DOHH2 (cell line): ENCODE measurements around the gene UVRAG.

ENCODE experiments used
- EZH2phosphoT487 ChIP-seq: fragments of 200-600 bp; sonication (generic); IDR thresholded peaks from 2 replicates; pipeline ENCODE4 v1.6.1; 2017; ENCODE audit warnings: borderline replicate concordance, mild to moderate bottlenecking, antibody characterized with exemption, low read length, moderate library complexity, mixed read lengths
- TF ChIP-seq, protein P1 (sequence below): fragments of 200-600 bp; sonication (generic); IDR thresholded peaks from one replicate; pipeline ENCODE4 v1.5.1; 2014; ENCODE audit warnings: antibody characterized with exemption, mild to moderate bottlenecking, low read depth, low read length; ENCODE audit not compliant: poor library complexity, severe bottlenecking

DNA sequence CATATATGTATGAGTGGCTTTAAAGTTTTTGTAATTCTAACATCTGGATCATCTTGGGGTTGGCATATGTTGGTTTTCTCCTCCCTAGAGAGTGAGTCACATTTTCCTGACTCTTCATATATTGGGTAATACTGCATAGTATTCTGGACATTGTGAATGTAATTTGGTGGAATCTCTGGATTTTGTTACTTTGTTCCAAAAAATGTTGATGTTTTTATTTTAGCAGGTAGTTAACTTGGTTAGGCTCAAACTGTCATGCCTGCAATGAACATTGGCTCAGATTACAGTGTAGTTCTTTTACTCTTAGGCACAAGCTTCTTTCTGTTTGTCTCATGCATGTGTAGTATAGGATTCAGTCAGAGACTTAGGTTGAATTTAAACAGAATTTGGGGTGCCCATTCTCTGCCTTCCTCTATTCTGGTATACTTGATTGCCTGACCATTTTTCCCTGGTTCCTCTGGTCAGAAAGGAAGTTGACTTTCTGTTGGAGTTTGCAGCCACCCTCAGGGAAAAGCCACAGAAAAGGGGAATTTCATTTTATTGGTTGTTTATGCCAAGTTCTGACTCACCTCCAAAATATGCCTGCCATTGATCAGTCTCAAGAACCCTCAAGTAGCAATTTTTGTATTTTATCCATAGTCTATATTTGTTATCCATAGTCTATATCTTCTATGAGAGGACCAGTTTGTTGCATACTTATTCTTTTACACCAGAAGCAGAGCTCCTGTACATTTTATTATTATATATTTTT is 151.7 kb downstream of the UVRAG start:
- TF ChIP-seq, protein P1, sequence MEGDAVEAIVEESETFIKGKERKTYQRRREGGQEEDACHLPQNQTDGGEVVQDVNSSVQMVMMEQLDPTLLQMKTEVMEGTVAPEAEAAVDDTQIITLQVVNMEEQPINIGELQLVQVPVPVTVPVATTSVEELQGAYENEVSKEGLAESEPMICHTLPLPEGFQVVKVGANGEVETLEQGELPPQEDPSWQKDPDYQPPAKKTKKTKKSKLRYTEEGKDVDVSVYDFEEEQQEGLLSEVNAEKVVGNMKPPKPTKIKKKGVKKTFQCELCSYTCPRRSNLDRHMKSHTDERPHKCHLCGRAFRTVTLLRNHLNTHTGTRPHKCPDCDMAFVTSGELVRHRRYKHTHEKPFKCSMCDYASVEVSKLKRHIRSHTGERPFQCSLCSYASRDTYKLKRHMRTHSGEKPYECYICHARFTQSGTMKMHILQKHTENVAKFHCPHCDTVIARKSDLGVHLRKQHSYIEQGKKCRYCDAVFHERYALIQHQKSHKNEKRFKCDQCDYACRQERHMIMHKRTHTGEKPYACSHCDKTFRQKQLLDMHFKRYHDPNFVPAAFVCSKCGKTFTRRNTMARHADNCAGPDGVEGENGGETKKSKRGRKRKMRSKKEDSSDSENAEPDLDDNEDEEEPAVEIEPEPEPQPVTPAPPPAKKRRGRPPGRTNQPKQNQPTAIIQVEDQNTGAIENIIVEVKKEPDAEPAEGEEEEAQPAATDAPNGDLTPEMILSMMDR: no peak
- no peak for TF ChIP-seq EZH2phosphoT487
